GM12874 (cell line): Measurements from ENCODE around the gene EXOC7.

Source experiments
- CTCF ChIP-seq: IDR thresholded peaks from 2 replicates; pipeline ENCODE4 v1.5.1; 2011; ENCODE audit warnings: low read depth, mild to moderate bottlenecking, control low read depth, low read length, moderate library complexity; ENCODE audit not compliant: insufficient read depth

EXOC7 gene

GRCh38 chr17:76092526-76093413, 10.8 kb downstream of the EXOC7 start:
- no peak for TF ChIP-seq CTCF

GRCh38 chr17:76091526-76092286, 11.9 kb downstream of the EXOC7 start:
- TF ChIP-seq CTCF = no peak

- no peak for TF ChIP-seq CTCF
Measured at GRCh38 chr17:76090517-76091129, 13.0 kb downstream of the EXOC7 start.

- no peak for TF ChIP-seq CTCF
Measured at GRCh38 chr17:76089680-76090516, 13.7 kb downstream of the EXOC7 start.

- TF ChIP-seq CTCF = no peak
Measured at GRCh38 chr17:76088868-76089576, 14.6 kb downstream of the EXOC7 start.

GRCh38 chr17:76088041-76088867, 15.3 kb downstream of the EXOC7 start:
- no peak for TF ChIP-seq CTCF
